Raji (cell line): ENCODE results near the gene YIPF5.

Experiments
- POLR2A ChIP-seq: IDR thresholded peaks from 2 replicates; pipeline ENCODE4 v1.6.1; 2011; ENCODE audit warnings: low read depth, low read length, control low read depth; ENCODE audit not compliant: insufficient read depth

The YIPF5 gene

GRCh38 chr5:144142824-144143162 is 27.7 kb downstream of the YIPF5 start:
- TF ChIP-seq POLR2A = no peak

GRCh38 chr5:144142139-144142823 is 28.2 kb downstream of the YIPF5 start:
- TF ChIP-seq POLR2A = no peak

- no peak for TF ChIP-seq POLR2A
These were observed 28.9 kb downstream of the YIPF5 start for GRCh38 chr5:144141585-144141984.

GRCh38 chr5:144139586-144139985 is 30.9 kb downstream of the YIPF5 start:
- TF ChIP-seq POLR2A = no peak

GRCh38 chr5:144135113-144135762 is 35.2 kb downstream of the YIPF5 start:
- no peak for TF ChIP-seq POLR2A

GRCh38 chr5:144134194-144134826 is 36.1 kb downstream of the YIPF5 start:
- TF ChIP-seq POLR2A = no peak

- TF ChIP-seq POLR2A = no peak
These were observed 37.3 kb downstream of the YIPF5 start for GRCh38 chr5:144133050-144133633.

- no peak for TF ChIP-seq POLR2A
These were observed 39.2 kb downstream of the YIPF5 start for GRCh38 chr5:144131261-144131660.

- no peak for TF ChIP-seq POLR2A
These were observed 40.2 kb downstream of the YIPF5 start for GRCh38 chr5:144130306-144130705.

- TF ChIP-seq POLR2A = no peak
These were observed 41.6 kb downstream of the YIPF5 start for GRCh38 chr5:144128844-144129243.

GRCh38 chr5:144126707-144127106 is 43.8 kb downstream of the YIPF5 start:
- TF ChIP-seq POLR2A = no peak

GRCh38 chr5:144125163-144125726 is 45.2 kb downstream of the YIPF5 start:
- TF ChIP-seq POLR2A = no peak

GRCh38 chr5:144122641-144123040 is 47.8 kb downstream of the YIPF5 start:
- no peak for TF ChIP-seq POLR2A

GRCh38 chr5:144122081-144122480 is 48.4 kb downstream of the YIPF5 start:
- no peak for TF ChIP-seq POLR2A

- no peak for TF ChIP-seq POLR2A
These were observed 48.9 kb downstream of the YIPF5 start for GRCh38 chr5:144121577-144121976.
